Fibroblast of peridontal ligament (primary cell): ENCODE measurements around the gene JCHAIN.
"Not testable (repeated sequence)": the region's sequence is repeated elsewhere in the genome, so short reads cannot be mapped to it uniquely, and the experiment has no call there.

Source experiments
- DNase-seq: peaks from one replicate; pipeline ENCODE4 v3.0.0-alpha.2; 2010; ENCODE audit errors: extremely low read depth

JCHAIN gene

GRCh38 chr4:70666369-70666768, at the start of gene JCHAIN:
JCHAIN (minus strand) TSS chr4:70666508; CDS start chr4:70666490, 18 bp downstream.
- peak; percentile 43 for DNase-seq

- DNase-seq = peak; percentile 84
Measured at GRCh38 chr4:70715097-70715496, 48.8 kb upstream of the JCHAIN start.

- DNase-seq = no peak
Measured at GRCh38 chr4:70714079-70714887, 48.0 kb upstream of the JCHAIN start.

GRCh38 chr4:70713453-70714078, 47.3 kb upstream of the JCHAIN start:
- DNase-seq = no peak

GRCh38 chr4:70712604-70713452, 46.5 kb upstream of the JCHAIN start:
- DNase-seq = no peak

GRCh38 chr4:70712150-70712549, 45.8 kb upstream of the JCHAIN start:
- DNase-seq = no peak

GRCh38 chr4:70711599-70711998, 45.3 kb upstream of the JCHAIN start:
- DNase-seq = no peak

GRCh38 chr4:70709611-70710205, 43.4 kb upstream of the JCHAIN start:
- DNase-seq = no peak

- DNase-seq = no peak
Measured at GRCh38 chr4:70706516-70706915, 40.2 kb upstream of the JCHAIN start.

GRCh38 chr4:70706044-70706461, 39.7 kb upstream of the JCHAIN start:
- DNase-seq = no peak

GRCh38 chr4:70705183-70706043, 39.1 kb upstream of the JCHAIN start:
- peak; percentile 45 for DNase-seq

- DNase-seq = no peak
Measured at GRCh38 chr4:70704931-70705182, 38.5 kb upstream of the JCHAIN start.

GRCh38 chr4:70704215-70704930, 38.1 kb upstream of the JCHAIN start:
- DNase-seq = peak; percentile 57

GRCh38 chr4:70703619-70704214, 37.4 kb upstream of the JCHAIN start:
- DNase-seq = peak; percentile 78

GRCh38 chr4:70702592-70702991, 36.3 kb upstream of the JCHAIN start:
- DNase-seq = not testable (repeated sequence)

GRCh38 chr4:70701271-70701670, 35.0 kb upstream of the JCHAIN start:
- no peak for DNase-seq

GRCh38 chr4:70700712-70701111, 34.4 kb upstream of the JCHAIN start:
- no peak for DNase-seq

GRCh38 chr4:70698435-70698834, 32.1 kb upstream of the JCHAIN start:
- not testable (repeated sequence) for DNase-seq

- not testable (repeated sequence) for DNase-seq
Measured at GRCh38 chr4:70694633-70695032, 28.3 kb upstream of the JCHAIN start.

GRCh38 chr4:70691661-70692060, 25.4 kb upstream of the JCHAIN start:
- no peak for DNase-seq
